ENCODE data around the gene CCDC7.
"Not testable (repeated sequence)": the region's sequence is repeated elsewhere in the genome, so short reads cannot be mapped to it uniquely, and the experiment has no call there.

CCDC7 gene

GRCh38 chr10:32445740-32446535, at the start of gene CCDC7:
Gene CCDC7, plus strand, starts transcription at chr10:32446140. Its CDS starts 5,503 bp downstream, at chr10:32451643.
- peak; percentile 80 for DNase-seq

- DNase-seq = not testable (repeated sequence)
Measured at GRCh38 chr10:32397163-32397562, 48.8 kb upstream of the CCDC7 start.

- DNase-seq = not testable (repeated sequence)
Measured at GRCh38 chr10:32399720-32400119, 46.2 kb upstream of the CCDC7 start.

GRCh38 chr10:32400961-32401360, 45.0 kb upstream of the CCDC7 start:
- no peak for DNase-seq

GRCh38 chr10:32402499-32402898, 43.4 kb upstream of the CCDC7 start:
- no peak for DNase-seq

- DNase-seq = no peak
Measured at GRCh38 chr10:32403091-32403490, 42.8 kb upstream of the CCDC7 start.

GRCh38 chr10:32408690-32409089, 37.2 kb upstream of the CCDC7 start:
- DNase-seq = no peak

- no peak for DNase-seq
Measured at GRCh38 chr10:32409741-32410140, 36.2 kb upstream of the CCDC7 start.

- no peak for DNase-seq
Measured at GRCh38 chr10:32410569-32410968, 35.4 kb upstream of the CCDC7 start.

GRCh38 chr10:32411797-32412498, 34.0 kb upstream of the CCDC7 start:
- no peak for DNase-seq

GRCh38 chr10:32412499-32412853, 33.5 kb upstream of the CCDC7 start:
- no peak for DNase-seq

- DNase-seq = peak; percentile 26
Measured at GRCh38 chr10:32413513-32413912, 32.4 kb upstream of the CCDC7 start.

GRCh38 chr10:32415361-32415760, 30.6 kb upstream of the CCDC7 start:
- no peak for DNase-seq

- no peak for DNase-seq
Measured at GRCh38 chr10:32417911-32418547, 27.9 kb upstream of the CCDC7 start.

- no peak for DNase-seq
Measured at GRCh38 chr10:32418572-32418971, 27.4 kb upstream of the CCDC7 start.

GRCh38 chr10:32419615-32420014, 26.3 kb upstream of the CCDC7 start:
- no peak for DNase-seq

- no peak for DNase-seq
Measured at GRCh38 chr10:32426186-32426585, 19.8 kb upstream of the CCDC7 start.

GRCh38 chr10:32433542-32433941, 12.4 kb upstream of the CCDC7 start:
- DNase-seq = no peak

GRCh38 chr10:32436215-32436614, 9.7 kb upstream of the CCDC7 start:
- DNase-seq = no peak

GRCh38 chr10:32437334-32437733, 8.6 kb upstream of the CCDC7 start:
- DNase-seq = no peak

GRCh38 chr10:32445036-32445435, 904 bp upstream of the CCDC7 start:
- no peak for DNase-seq

- DNase-seq = no peak
Measured at GRCh38 chr10:32446536-32447406, 831 bp downstream of the CCDC7 start.

GRCh38 chr10:32454148-32454547, 8.2 kb downstream of the CCDC7 start:
- no peak for DNase-seq

Data from activated CD8-positive, alpha-beta memory T cell treated with anti-CD3 and anti-CD28 coated beads, Interleukin-2, amount 50 U/mL, for 4 hours (primary cell).